Stimulated activated CD8-positive, alpha-beta memory T cell treated with anti-CD3 and anti-CD28 coated beads, Interleukin-4, amount 100 ng/mL, for 24 hours (primary cell): ENCODE results near the gene UGT1A8.

Experiments
- DNase-seq: peaks from one replicate; pipeline ENCODE4 v3.0.0-alpha.2; 2020; ENCODE audit warnings: low read depth

The UGT1A8 gene

DNA sequence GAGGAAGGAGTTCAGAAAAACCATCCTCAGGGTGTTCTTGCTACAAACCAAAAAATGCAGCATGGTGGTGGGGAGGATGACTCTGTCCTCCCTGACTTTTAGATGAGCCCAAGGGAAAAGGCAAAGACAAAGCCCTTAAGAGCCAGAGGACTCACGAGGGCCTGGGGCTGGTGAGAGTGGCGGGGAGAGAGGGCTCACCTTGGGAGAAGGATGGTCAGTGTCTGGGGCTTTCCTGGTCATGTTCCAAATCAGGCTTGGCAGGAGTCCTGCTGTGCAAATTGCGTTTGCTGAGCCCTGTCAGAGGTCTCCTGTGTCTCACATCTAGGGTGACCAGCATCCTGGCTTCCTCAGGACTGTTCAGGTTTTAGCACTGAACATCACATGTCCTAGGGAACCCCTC, 147.3 kb downstream of the UGT1A8 start:
- no peak for DNase-seq

DNA sequence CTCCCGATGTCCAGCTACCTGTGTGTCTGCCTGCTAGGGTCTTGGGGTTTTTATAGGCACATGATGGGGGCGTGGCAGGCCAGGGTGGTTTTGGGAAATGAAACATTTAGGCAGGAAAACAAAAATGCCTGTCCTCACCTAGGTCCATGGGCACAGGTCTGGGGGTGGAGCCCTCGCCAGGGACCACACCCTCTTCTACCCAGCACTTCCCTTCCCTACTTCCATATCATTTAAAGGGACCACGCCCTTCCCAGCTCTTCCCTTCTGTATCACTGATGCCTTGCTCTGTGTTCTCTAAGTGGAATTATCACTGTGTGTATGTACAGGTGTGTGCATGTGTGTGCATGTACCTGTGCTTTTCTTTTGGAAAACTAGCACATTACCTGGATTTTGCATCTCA, 149.0 kb downstream of the UGT1A8 start:
- no peak for DNase-seq

DNA sequence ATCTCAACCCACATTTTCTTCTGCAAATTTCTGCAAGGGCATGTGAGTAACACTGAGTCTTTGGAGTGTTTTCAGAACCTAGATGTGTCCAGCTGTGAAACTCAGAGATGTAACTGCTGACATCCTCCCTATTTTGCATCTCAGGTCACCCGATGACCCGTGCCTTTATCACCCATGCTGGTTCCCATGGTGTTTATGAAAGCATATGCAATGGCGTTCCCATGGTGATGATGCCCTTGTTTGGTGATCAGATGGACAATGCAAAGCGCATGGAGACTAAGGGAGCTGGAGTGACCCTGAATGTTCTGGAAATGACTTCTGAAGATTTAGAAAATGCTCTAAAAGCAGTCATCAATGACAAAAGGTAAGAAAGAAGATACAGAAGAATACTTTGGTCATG, 150.6 kb downstream of the UGT1A8 start:
- DNase-seq: no peak

DNA sequence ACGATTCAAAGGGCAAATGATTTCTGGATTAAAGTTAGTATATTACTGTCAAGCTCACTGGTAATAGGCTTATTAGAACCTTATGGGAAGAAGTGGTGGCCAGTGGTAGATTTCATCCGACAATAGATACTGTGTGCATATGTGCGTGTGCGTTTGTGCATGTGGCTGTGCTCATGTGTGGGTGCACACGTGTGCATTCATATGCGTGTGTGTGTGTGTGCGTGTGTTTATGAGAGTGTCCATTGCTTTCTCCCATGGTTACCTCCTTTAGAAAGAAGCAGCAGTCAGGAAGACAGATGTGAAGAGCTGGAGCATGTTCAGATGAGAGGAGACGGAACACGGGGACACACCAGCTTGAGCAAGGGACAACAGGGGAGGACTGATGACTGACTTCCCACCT, 151.8 kb downstream of the UGT1A8 start:
- no peak for DNase-seq

DNA sequence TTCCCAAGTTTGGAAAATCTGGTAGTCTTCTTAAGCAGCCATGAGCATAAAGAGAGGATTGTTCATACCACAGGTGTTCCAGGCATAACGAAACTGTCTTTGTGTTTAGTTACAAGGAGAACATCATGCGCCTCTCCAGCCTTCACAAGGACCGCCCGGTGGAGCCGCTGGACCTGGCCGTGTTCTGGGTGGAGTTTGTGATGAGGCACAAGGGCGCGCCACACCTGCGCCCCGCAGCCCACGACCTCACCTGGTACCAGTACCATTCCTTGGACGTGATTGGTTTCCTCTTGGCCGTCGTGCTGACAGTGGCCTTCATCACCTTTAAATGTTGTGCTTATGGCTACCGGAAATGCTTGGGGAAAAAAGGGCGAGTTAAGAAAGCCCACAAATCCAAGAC, 154.7 kb downstream of the UGT1A8 start:
- no peak for DNase-seq

DNA sequence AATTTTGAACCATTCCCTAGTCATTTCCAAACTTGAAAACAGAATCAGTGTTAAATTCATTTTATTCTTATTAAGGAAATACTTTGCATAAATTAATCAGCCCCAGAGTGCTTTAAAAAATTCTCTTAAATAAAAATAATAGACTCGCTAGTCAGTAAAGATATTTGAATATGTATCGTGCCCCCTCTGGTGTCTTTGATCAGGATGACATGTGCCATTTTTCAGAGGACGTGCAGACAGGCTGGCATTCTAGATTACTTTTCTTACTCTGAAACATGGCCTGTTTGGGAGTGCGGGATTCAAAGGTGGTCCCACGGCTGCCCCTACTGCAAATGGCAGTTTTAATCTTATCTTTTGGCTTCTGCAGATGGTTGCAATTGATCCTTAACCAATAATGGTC, 155.2 kb downstream of the UGT1A8 start:
- DNase-seq: no peak

DNA sequence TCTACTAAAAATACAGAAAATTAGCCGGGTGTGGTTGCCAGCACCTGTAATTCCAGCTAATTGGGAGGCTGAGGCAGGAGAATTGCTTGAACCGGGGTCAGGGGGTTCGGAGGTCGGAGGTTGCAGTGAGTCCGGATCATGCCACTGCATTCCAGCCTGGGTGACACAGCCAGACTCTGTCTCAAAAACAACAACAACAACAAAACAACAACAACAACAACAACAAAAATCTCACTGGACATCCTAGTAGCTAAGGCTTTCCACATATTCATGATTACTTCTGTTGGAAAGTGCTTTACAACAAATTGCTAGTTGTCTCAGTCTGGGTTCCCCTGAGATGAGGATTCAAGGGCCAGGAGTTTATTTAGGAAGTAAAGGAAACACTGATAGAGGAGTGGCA, 156.4 kb downstream of the UGT1A8 start:
- no peak for DNase-seq

DNA sequence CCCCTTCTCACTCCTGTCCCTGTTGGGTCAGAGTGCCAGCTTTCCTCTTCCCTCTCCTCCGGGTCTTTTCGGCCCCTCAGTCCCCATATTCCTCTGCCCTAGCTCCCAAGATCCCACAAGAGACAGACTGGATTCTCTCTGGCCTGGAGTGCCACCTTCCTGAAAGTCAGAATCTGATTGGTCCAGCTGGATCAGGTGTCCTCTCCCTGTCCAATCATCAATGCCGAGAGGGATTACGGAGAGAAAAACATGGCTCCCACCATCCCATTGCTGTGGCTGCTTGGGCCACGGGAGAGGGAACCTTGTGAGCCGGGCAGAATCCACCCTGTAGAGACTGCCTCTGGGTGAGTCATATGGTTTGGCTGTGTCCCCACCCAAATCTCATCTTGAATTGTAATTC, 158.0 kb downstream of the UGT1A8 start:
- DNase-seq: no peak

DNA sequence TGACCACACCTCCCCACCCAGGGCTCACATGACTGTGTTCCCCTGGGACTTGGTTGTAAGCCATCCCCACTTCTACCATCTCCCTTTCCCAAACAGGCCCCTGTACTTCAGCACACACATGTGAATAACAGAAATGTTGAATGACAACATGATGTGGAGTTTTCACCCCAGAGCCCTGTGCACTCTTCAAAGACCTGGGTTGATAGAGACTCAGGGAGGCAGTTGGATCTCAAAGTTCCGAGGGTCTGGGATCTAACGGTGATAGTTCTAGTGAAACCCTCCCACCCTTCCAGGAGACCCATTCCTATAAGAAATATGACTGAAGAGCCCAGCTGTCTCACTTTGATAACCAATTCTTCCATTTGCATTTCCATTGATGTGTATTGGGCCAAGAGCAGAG, 160.6 kb downstream of the UGT1A8 start, which contains the start of gene MROH2A:
TSS of gene MROH2A (plus strand) at position 301 of the 400 bp plus-strand sequence. CDS start 1,029 bp downstream, outside the sequence.
- DNase-seq: no peak

DNA sequence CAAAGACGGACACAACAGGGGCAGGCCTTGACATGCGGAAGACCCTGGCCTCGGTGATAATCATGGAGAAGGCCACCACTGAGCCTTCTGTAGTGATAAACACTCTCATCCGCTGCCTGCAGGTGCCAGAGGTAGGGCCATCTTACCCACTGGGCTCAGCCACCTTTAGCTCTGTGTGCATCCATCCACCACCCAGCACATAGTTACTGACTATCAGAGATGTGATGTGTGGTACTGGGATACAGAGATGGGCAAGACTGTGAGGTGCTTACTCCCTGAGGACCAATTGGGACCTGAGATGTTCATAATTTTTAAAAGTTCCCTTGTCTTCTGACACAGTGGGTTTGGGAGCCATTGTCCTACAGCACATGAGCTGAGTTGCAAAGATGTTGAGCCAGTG, 162.3 kb downstream of the UGT1A8 start:
- no peak for DNase-seq

DNA sequence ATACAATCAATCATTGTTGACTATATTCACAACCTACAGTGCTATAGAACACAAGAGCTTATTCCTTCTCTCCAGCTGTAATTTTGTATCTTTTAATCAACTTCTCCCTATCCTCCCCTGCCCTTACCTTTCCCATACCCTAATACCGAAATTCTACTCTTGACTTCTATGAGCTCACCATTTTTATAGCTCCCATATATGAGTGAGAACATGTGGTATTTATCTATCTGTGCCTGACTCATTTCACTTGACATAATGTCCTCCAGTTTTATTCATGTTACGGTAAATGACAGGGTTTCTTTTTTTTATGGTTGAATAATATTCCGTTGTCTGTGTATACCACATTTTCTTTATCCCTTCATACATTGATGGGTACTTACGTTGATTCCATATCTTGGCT, 163.3 kb downstream of the UGT1A8 start:
- no peak for DNase-seq

DNA sequence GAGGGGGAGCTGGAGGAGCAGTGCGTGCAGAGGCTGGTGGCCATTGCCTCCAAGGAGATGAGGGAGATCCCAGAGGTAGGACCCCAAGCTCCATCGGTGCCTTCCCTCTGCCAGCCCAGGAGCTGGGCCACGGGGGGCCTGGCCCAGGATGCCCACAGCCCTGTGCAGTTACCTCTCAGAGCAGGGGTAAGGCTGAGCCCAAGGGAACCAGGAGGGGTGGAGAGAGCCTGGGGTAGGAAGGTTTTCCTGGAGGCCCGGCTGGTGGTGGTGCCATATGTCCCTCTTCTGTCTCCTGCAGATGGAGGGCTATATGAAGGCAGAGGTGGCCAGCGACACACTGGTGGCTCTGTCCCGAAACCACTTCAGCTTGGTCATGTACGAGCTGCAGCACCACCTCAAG, 172.1 kb downstream of the UGT1A8 start:
- no peak for DNase-seq

DNA sequence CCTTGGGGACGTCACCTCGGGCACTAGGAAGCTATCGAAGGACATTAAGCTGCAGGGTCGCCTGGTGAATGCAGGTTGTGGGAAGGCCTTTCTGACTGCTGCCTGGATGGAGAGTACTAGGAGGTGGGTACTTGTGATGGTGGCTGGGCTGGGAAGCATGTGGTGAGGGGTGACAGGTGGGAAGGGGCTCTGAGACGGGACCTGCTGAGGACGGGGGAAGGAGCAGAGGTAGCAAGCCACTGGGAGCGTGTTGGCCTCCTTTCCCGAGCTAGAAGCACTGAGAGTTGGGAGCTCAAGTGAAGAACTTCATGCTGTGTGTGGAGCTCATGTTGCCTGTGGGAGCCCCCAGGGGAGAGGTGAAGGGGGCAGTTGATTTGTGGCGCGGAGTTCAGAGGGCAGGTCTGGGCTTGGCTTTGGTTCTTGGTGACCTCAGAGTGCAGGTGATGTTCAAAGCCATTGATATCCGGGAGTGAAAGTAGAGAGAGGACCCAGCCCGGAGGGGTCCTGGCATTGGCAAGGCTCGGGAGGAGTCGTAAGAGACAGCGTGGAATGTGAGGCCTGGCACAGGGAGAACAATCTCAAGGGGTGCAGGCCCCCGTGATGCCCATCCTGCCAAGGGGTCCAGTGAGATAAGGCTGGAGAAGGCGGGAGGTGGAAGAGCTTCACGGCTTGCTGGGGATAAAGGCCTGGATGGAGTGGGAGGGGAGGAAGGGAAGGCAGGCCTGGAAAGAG, 173.9 kb downstream of the UGT1A8 start:
- DNase-seq: no peak

DNA sequence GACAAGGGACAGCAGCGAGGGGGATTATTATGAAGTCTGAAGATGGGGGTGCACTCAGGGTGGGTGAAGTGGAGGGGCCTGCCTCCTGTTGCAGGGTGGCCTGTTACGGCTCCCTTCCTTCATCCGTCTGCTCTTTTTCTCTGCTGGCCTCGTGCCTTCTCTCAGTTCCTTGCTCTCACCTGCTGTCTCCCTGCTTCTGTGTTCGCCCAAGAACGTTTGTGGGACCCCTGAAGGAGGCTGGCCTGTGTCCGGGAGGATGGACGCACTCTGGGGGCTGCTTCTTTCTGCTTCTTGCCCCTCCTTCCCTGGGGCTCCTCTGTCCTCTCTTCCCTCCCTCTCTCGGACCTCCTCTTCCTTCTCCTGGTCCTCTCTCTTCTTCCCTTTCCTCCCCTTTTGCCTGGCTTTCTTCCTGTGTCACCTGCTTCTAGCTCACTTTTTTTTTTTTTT, 174.5 kb downstream of the UGT1A8 start:
- no peak for DNase-seq

DNA sequence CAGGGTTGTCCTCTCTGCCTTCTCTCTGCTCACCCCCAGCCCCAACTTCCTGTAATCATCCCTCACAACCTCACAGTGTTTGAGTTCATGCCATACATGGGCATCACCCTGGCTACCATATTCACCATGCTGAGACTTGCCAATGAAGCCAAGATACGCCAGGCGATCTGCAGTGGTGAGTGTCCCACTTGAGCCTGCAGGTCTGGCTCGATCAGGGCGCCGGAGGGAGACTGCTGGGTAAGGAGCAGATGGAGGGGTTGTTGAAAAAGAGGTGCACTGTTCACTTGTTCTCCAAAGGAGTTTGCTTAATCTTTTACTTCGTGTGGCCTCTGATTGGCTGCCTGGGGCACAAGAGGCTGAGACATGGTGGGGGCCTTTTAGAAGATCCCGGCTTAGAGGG, 175.3 kb downstream of the UGT1A8 start:
- no peak for DNase-seq

DNA sequence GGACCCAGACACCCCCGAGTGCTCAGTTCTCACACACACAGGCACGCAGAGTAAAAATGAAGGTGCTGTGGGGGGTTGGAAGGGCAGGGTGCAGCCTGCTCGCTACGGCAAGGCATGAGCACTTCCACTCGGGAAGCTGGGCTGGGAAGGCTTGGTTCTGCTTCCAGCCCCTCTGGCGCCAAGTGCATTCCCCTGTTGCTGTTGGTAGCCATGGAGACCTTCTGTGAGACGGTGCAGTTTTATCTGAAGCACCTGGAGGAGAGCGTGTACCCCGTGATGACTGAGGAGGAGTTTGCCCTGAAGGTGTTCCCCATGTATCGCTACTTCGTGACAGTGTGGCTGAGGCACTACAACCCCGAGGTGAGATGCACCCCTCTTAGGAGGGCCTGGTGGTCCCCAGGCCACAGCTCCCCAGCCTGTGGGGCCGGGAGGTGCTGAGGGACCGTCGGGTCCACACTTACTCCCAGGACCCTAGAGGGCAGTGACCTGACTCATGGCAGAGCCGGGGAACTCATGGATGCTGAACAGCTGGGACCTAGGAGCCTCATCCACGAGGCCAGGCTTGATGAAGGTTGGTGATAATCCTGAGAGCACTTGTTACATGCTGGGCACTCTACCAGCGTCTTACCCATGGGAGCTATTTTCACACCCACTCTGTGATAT, 176.2 kb downstream of the UGT1A8 start:
- no peak for DNase-seq

DNA sequence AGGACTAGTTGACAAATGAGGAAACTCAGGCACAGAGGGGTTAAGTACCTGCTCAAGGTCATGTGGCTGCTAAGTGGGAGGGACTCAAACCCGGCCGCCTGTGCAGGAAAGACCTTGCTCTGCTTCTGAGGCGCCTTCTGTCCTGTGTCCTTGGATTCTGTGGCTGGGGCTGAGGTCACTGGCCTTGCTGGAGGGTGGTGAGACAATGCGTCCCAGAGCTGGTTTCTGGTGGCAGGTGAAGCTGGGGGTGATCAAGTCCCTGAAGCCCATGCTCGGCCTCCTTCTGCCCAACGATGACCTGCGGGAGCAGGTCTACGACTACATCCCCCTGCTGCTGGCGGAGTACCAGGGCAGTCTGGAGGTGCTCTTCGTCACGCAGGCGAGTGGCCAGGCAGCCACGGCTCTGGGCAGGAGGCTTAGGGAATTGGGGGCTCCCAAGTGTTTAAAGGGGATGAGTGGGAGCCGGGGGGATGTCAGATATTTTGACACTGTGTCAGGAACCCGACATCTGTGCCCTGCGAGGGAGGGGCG, 176.8 kb downstream of the UGT1A8 start:
- no peak for DNase-seq

DNA sequence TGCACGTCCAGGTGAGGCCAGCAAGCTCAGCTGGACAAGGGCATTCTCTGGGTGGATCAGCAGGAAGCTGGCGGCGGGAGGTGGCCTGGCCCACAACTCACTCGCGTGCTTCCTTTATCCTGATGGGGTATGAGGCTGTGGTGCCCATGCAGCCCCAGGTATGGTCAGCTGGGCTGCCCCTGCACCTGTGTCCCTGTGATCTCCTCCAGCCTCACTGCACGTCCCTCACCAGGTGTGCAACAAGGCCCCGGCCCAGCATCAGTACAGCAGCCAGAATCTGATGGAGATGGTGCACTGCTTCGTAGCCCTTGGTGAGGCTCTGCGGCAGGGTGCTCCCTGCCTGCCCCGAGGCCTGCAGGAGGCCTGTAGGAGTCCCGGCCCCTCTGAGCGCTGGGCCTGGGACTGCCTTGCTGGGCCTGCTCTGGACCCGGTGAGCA, 178.3 kb downstream of the UGT1A8 start:
- DNase-seq: no peak

DNA sequence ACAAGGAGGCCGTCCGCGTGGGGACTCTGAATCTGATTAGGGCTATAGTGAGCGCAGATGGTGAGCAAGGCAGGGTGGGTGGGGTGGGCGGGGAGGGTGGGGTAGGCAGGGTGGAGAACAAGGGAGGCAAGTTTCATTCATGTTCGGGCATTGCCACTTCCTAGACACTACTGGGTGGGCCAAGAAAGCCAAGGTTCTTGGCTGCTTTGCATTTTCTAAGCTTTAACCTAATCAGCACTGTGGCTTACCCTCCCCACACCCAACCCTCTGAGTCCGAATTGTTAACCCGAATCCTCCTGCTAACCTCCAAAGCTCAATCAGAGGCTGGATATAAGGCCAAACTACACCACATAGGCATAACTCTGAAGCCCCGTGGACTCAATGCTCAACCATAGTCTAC, 178.8 kb downstream of the UGT1A8 start:
- no peak for DNase-seq

DNA sequence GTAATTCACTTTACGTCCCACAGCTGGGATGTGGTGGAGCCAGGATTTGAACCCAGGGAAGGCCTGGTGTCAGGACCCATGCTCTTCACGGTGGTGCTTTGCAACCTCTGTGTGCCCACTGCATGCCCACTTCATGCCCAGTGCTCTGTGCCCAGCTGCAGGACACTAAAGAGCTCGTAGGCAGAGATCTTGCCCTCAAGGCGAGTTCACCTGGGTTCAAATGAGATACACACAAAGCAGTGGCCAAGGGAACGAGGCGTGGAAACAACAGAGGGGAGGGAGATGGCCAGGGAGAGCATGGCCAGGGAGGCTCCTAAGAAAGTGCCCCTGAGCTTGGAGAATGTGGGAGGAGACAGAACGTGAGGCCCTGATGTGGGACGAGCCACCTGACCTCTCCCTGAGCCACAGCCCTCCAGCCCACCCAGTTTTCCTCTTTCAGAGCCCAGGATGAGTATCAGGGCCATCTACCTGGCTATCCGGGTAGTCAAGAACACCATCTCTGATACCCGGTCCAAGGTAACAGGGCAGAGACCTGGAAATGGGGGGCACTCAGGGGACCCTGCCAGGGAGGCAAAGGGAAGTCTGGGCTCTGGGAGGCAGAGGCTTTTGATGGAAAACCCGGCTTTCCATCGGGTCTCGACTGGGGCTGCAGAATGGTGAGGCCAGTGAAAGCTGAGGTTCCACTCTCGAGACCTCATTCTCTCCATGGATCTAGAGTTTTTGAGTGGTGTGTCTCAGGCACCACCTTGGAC, 181.1 kb downstream of the UGT1A8 start:
- DNase-seq: no peak

DNA sequence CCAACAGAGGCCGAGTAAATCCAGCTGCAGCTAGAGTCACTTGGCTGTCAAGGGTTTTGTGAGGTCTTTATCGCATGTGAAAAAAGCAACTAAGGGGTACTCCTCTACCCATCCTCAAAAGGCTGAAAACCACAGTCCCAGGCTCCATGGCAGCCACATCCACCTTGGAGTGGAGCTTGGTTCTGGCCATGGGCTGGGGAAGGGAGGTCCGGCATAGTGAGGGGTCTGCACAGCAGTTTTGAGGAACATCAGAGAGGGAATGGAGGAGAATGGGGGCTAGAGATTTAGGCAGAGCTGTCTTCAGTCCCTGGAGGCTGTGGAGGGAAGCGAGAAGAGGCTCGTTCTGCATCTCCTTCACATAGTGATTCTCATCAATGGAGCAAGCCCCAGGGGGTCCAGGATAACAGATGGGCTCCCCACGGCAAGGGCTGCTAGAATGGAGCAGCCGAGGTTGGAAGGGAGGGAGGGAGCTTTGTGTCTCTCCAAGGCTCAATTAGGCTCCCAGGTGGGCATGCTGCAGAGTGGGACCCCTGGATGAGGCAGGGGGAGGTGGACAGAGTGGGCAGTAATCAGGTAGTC, 181.7 kb downstream of the UGT1A8 start:
- DNase-seq: no peak

DNA sequence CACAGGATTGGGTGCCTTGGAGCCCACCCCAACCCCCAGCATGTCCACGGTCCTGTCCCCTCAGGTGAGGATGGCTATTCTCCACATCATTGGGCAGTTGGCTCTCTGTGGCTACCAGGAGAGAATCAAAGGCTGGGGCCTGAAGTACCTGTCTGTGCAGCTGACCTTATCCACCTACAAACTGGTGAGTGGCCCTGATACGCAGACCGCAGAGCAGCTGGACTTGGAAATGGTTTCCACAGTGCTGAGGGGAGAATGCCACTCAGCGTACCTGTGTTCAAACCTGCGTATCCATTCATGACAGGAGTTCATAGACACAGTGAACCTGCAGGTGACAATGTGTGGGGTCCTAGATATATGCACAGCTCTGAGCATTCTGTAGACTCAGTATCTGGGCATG, 182.3 kb downstream of the UGT1A8 start:
- DNase-seq: no peak
